DND-41 (cell line): Measurements from ENCODE around the gene CMTM2.

Experiments used
- CTCF ChIP-seq: IDR thresholded peaks from 2 replicates; pipeline ENCODE4 v1.5.1; 2012; ENCODE audit warnings: borderline replicate concordance, low read length, moderate library complexity, mild to moderate bottlenecking; ENCODE audit not compliant: poor library complexity, severe bottlenecking; ENCODE audit errors: extremely low read depth
- EZH2 ChIP-seq: IDR thresholded peaks from 3 replicates; pipeline ENCODE4 v1.6.1; 2012; ENCODE audit warnings: borderline replicate concordance, low read depth, mild to moderate bottlenecking, moderate library complexity, low read length, inconsistent platforms; ENCODE audit not compliant: severe bottlenecking

- TF ChIP-seq CTCF, result no peak
- no peak for TF ChIP-seq EZH2
Measured at GRCh38 chr16:66569827-66570405, 9.3 kb upstream of the CMTM2 start.
